ENCODE data around the gene CCDC92B. TPM values are rescaled to one million over a fixed set of nuclear protein-coding genes. Genes with fewer than 3 reads are reported as not detected.

Gene CCDC92B
- total RNA-seq, 2 donors from 2014 or later = 0.14 TPM; not detected in 1

- ATAC-seq (ENCODE audit: insufficient number of reproducible peaks, low FRiP score, low read depth) = no peak
- H3K9me3 ChIP-seq = no peaks in the 10 kb centered on the region
- H3K36me3 ChIP-seq = no peaks in the 10 kb centered on the region
- no peak for TF ChIP-seq CTCF (IDR thresholded peaks at IDR 0.05)
- DNase-seq (ENCODE audit: low spot score) = no peak
- no peak overlapping the region for H3K27ac ChIP-seq
- H3K27me3 ChIP-seq (replicated peaks; ENCODE audit: insufficient read depth) = no peaks in the 10 kb centered on the region
- no peaks in the 10 kb centered on the region for H3K4me1 ChIP-seq (ENCODE audit: control insufficient read depth in 1 of 2, low read depth in 2 of 2)
- H3K4me3 ChIP-seq = no peak overlapping the region
These were observed 11.8 kb downstream of the CCDC92B start for GRCh38 chr17:2737693-2738092.

DNA sequence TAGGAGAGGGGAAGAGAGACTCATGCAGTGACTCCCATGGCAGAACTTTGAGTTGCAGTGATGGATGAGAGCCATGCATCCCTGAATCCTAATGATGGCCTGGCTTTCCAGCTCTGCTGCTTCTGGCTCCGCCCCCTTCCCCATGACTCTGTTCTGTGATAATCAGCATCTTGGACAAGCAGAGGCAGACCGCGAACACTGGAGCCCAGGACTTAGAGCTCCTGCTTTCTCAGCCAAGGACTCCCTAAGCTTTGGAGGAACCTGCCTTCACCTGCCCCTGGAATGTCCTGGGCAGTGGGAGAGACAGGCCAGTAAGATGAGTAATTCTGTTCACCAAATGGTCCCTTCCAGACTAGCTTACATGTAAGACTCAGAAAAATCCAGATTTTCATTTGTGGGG is 12.5 kb downstream of the CCDC92B start:
- H3K9me3 ChIP-seq = no peaks in the 10 kb centered on the region
- no peaks in the 10 kb centered on the region for H3K27me3 ChIP-seq (replicated peaks; ENCODE audit: insufficient read depth)
- DNase-seq (ENCODE audit: low spot score) = no peak
- TF ChIP-seq CTCF (IDR thresholded peaks at IDR 0.05) = no peak
- ATAC-seq (ENCODE audit: insufficient number of reproducible peaks, low FRiP score, low read depth) = no peak
- H3K4me1 ChIP-seq (ENCODE audit: control insufficient read depth in 1 of 2, low read depth in 2 of 2) = no peaks in the 10 kb centered on the region
- no peak overlapping the region for H3K4me3 ChIP-seq
- H3K36me3 ChIP-seq = no peaks in the 10 kb centered on the region
- no peak overlapping the region for H3K27ac ChIP-seq

DNA sequence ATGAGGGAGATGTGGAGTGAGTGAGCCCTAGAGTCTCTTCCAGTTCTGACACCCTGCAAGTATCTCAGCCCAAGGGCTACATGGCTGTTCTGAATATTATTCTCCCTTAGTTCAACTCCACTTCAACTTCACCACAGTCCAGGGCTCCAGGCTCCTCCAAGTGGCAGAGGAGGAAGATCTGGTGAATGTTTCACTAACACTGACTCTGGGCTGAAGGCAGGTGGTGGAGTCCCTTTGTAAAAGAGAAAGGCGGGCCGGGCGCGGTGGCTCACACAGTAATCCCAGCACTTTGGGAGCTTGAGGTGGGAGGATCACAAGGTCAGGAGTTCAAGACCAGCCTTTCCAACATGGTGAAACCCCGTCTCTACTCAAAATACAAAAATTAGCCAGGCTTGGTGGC is 13.6 kb downstream of the CCDC92B start:
- no peak for DNase-seq (ENCODE audit: low spot score)
- Histone ChIP-seq H3K4me3 (no peak overlapping the region), H3K9me3 (no peaks in the 10 kb centered on the region), H3K27ac (no peak overlapping the region), H3K27me3 (replicated peaks; ENCODE audit: insufficient read depth) (no peaks in the 10 kb centered on the region), H3K4me1 (ENCODE audit: control insufficient read depth in 1 of 2, low read depth in 2 of 2) (no peaks in the 10 kb centered on the region), H3K36me3 (no peaks in the 10 kb centered on the region)
- no peak for TF ChIP-seq CTCF (IDR thresholded peaks at IDR 0.05)
- ATAC-seq (ENCODE audit: insufficient number of reproducible peaks, low FRiP score, low read depth) = no peak

GRCh38 chr17:2734939-2735338 is 14.5 kb downstream of the CCDC92B start:
- Histone ChIP-seq H3K9me3 (no peaks in the 10 kb centered on the region), H3K4me1 (ENCODE audit: control insufficient read depth in 1 of 2, low read depth in 2 of 2) (no peaks in the 10 kb centered on the region), H3K27ac (no peak overlapping the region), H3K36me3 (no peaks in the 10 kb centered on the region), H3K27me3 (replicated peaks; ENCODE audit: insufficient read depth) (no peaks in the 10 kb centered on the region), H3K4me3 (no peak overlapping the region)
- no peak for DNase-seq (ENCODE audit: low spot score)
- no peak for ATAC-seq (ENCODE audit: insufficient number of reproducible peaks, low FRiP score, low read depth)
- no peak for TF ChIP-seq CTCF (IDR thresholded peaks at IDR 0.05)

GRCh38 chr17:2731807-2732206 is 17.6 kb downstream of the CCDC92B start:
- H3K4me3 ChIP-seq = no peak overlapping the region
- TF ChIP-seq CTCF (IDR thresholded peaks at IDR 0.05) = no peak
- DNase-seq (ENCODE audit: low spot score) = no peak
- no peaks in the 10 kb centered on the region for H3K9me3 ChIP-seq
- no peaks in the 10 kb centered on the region for H3K4me1 ChIP-seq (ENCODE audit: control insufficient read depth in 1 of 2, low read depth in 2 of 2)
- no peak overlapping the region for H3K27ac ChIP-seq
- no peaks in the 10 kb centered on the region for H3K36me3 ChIP-seq
- no peak for ATAC-seq (ENCODE audit: insufficient number of reproducible peaks, low FRiP score, low read depth)
- no peaks in the 10 kb centered on the region for H3K27me3 ChIP-seq (replicated peaks; ENCODE audit: insufficient read depth)
